Activated B cell treated with CpG ODN at 0.5 μM for 24 hours (primary cell): Measurements from ENCODE around the gene NXF1. TPM values are rescaled to one million over a fixed set of nuclear protein-coding genes. Genes with fewer than 3 reads are reported as not detected.
"Not testable (repeated sequence)": the region's sequence is repeated elsewhere in the genome, so short reads cannot be mapped to it uniquely, and the experiment has no call there.

Source experiments
- ATAC-seq: fragments of 200-7000 bp; cut with Tn5 transposase; one replicate; pipeline ENCODE4 v1.10.0; 2021; ENCODE audit warnings: low read depth, mild to moderate bottlenecking, moderate library complexity
- CTCF ChIA-PET: fragments of 350-600 bp; sonication (Branson Sonifier 250); formaldehyde crosslinking; loops from one replicate; lab custom pipeline; 2021; ENCODE audit warnings: antibody characterized with exemption; lab: Charles Lee
- POLR2A ChIA-PET: fragments of 350-600 bp; sonication (Branson Sonifier 250); formaldehyde crosslinking; loops from one replicate; lab custom pipeline; 2021; ENCODE audit warnings: antibody characterized with exemption; lab: Charles Lee
- DNase-seq: peaks from one replicate; pipeline ENCODE4 v3.0.0; 2022
- H3K27ac Mint-ChIP-seq: one replicate; pipeline ENCODE4 v1.8.0; 2020; ENCODE audit warnings: mixed read lengths
- H3K27me3 Mint-ChIP-seq: one replicate; pipeline ENCODE4 v1.8.0; 2021; ENCODE audit warnings: mixed read lengths
- H3K36me3 Mint-ChIP-seq: one replicate; pipeline ENCODE4 v1.8.0; 2021; ENCODE audit warnings: low read depth, mixed read lengths
- H3K4me1 Mint-ChIP-seq: one replicate; pipeline ENCODE4 v1.8.0; 2021; ENCODE audit warnings: mixed read lengths
- H3K4me3 Mint-ChIP-seq: one replicate; pipeline ENCODE4 v1.8.0; 2020; ENCODE audit warnings: mild to moderate bottlenecking, mixed read lengths
- H3K9me3 Mint-ChIP-seq: one replicate; pipeline ENCODE4 v1.8.0; 2020; ENCODE audit warnings: mixed read lengths
- intact Hi-C: fragments of 100-400 bp; cut with micrococcal nuclease; formaldehyde crosslinking; loops from one replicate; pipeline ENCODE4 v1.15.1; 2024
- total RNA-seq: library from RNA; stranded (reverse); gene quantifications from 2 replicates; pipeline ENCODE4 v1.2.3, GENCODE V29; 2022
- TF ChIP-seq, protein P1 (sequence below): fragments of 200-600 bp; IDR thresholded peaks from one replicate; pipeline ENCODE4 v1.8.0; 2022; ENCODE audit warnings: antibody characterized with exemption, mild to moderate bottlenecking

NXF1 gene
- total RNA-seq, 1 donor from 2014 or later = 89.1 TPM

DNA sequence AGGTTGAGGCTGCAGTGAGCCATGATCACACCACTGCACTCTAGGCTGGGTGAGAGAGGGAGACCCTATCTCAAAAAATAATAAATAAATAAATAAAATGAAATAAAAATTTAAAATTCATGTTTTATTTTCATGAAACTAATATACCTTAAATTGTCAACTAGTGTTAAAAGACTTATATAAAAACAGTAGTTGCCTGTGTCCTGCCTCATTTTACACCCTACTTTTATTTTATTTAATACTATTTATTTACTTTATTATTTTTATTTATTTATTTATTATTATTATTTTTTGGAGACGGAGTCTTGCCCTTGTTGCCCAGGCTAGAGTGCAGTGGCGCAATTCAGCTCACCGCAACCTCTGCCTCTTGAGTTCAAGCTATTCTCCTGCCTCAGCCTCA lies 38.9 kb upstream of the NXF1 start:
- no peak overlapping the region for H3K27ac Mint-ChIP-seq
- H3K27me3 Mint-ChIP-seq = no peaks in the 10 kb centered on the region
- DNase-seq (no peak), ATAC-seq (no peak)
- peaks cover 7% of the 10 kb centered on the region for H3K36me3 Mint-ChIP-seq
- no peaks in the 10 kb centered on the region for H3K9me3 Mint-ChIP-seq
- POLR2A ChIA-PET = interaction anchor here (0.7 to 9.5 kb wide), 5 partner anchors 9 to 136 kb away, joined by 3 to 597 read pairs (median 110); partner anchors contain the start of genes BSCL2, GNG3, SLC3A2 and STX5
- intact Hi-C loops = loop anchor here (5.0 kb wide), 3 partner anchors 172 to 287 kb away; partner anchors contain the start of genes EML3, LBHD1, ROM1 and UQCC3
- TF ChIP-seq, protein P1, sequence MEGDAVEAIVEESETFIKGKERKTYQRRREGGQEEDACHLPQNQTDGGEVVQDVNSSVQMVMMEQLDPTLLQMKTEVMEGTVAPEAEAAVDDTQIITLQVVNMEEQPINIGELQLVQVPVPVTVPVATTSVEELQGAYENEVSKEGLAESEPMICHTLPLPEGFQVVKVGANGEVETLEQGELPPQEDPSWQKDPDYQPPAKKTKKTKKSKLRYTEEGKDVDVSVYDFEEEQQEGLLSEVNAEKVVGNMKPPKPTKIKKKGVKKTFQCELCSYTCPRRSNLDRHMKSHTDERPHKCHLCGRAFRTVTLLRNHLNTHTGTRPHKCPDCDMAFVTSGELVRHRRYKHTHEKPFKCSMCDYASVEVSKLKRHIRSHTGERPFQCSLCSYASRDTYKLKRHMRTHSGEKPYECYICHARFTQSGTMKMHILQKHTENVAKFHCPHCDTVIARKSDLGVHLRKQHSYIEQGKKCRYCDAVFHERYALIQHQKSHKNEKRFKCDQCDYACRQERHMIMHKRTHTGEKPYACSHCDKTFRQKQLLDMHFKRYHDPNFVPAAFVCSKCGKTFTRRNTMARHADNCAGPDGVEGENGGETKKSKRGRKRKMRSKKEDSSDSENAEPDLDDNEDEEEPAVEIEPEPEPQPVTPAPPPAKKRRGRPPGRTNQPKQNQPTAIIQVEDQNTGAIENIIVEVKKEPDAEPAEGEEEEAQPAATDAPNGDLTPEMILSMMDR = no peak
- H3K4me1 Mint-ChIP-seq = peaks cover 15% of the 10 kb centered on the region
- CTCF ChIA-PET = no interaction called here
- H3K4me3 Mint-ChIP-seq = no peak overlapping the region

DNA sequence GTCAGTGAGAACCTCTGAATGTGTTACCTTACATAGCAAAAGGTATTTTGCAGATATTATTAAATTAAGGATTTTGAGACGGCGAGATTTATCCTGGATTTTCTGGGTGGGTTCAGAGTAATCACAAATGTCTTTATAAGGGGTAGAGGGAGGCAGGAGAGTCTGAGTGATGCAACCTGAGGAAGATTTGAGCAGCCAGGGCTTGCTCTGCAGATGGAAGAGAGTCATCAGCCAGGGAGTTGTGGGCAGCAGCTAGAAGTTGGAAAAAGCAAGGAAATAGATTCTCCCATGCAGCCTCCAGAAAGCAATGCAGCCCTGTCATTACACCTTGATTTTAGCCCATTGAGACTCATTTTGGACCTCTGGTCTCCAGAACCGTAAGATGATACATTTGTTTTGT lies 38.2 kb upstream of the NXF1 start:
- H3K4me1 Mint-ChIP-seq = peaks cover 19% of the 10 kb centered on the region
- POLR2A ChIA-PET = interaction anchor here (0.5 to 9.5 kb wide), 9 partner anchors 10 to 251 kb away, joined by 3 to 597 read pairs (median 78); partner anchors contain the start of genes BSCL2, GNG3, NXF1 and POLR2G
- intact Hi-C loops = loop anchor here (5.0 kb wide), 3 partner anchors 171 to 286 kb away; partner anchors contain the start of genes EML3, LBHD1, ROM1 and UQCC3
- H3K9me3 Mint-ChIP-seq = no peaks in the 10 kb centered on the region
- H3K27ac Mint-ChIP-seq = no peak overlapping the region
- no peaks in the 10 kb centered on the region for H3K27me3 Mint-ChIP-seq
- no peak for DNase-seq
- CTCF ChIA-PET = interaction anchor here (0.5 kb wide), 1 partner anchor 25 kb away, joined by 3 read pairs; no protein-coding TSS in a partner anchor
- no peak for ATAC-seq
- H3K36me3 Mint-ChIP-seq = peaks cover 12% of the 10 kb centered on the region
- H3K4me3 Mint-ChIP-seq = no peak overlapping the region
- TF ChIP-seq, protein P1 = no peak

DNA sequence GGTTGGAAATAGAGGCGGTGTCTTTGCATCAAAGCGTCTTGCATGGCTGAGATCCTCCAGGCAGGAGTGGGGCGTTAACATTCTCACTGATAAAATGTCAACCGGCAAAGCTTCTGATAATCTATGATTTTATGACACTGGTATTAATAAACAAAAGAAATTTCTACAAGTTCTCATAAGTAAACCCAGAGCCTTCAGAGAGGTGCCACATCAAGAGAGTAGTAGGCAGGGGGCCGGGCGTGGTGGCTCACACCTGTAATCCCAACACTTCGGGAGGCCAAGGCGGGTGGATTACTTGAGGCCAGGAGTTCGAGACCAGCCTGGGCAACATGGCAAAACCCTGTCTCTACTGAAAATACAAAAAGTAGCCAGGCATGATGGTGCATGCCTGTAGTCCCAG lies 37.7 kb upstream of the NXF1 start:
- not testable (repeated sequence) for H3K9me3 Mint-ChIP-seq, H3K4me3 Mint-ChIP-seq, DNase-seq, H3K27me3 Mint-ChIP-seq, H3K27ac Mint-ChIP-seq, ATAC-seq
- Mint-ChIP-seq H3K4me1 (peaks cover 20% of the 10 kb centered on the region), H3K36me3 (peaks cover 12% of the 10 kb centered on the region)
- intact Hi-C loops = loop anchor here (1.0 to 5.0 kb wide), 4 partner anchors 12 to 286 kb away; partner anchors contain the start of genes EML3, LBHD1, ROM1 and UQCC3
- POLR2A ChIA-PET = interaction anchor here (0.5 to 9.5 kb wide), 18 partner anchors 10 to 251 kb away, joined by 3 to 597 read pairs (median 14); partner anchors contain the start of genes BSCL2, GANAB, GNG3 and HNRNPUL2
- CTCF ChIA-PET = interaction anchor here (0.5 to 0.8 kb wide), 4 partner anchors 8 to 450 kb away, joined by 3 read pairs; no protein-coding TSS in a partner anchor

DNA sequence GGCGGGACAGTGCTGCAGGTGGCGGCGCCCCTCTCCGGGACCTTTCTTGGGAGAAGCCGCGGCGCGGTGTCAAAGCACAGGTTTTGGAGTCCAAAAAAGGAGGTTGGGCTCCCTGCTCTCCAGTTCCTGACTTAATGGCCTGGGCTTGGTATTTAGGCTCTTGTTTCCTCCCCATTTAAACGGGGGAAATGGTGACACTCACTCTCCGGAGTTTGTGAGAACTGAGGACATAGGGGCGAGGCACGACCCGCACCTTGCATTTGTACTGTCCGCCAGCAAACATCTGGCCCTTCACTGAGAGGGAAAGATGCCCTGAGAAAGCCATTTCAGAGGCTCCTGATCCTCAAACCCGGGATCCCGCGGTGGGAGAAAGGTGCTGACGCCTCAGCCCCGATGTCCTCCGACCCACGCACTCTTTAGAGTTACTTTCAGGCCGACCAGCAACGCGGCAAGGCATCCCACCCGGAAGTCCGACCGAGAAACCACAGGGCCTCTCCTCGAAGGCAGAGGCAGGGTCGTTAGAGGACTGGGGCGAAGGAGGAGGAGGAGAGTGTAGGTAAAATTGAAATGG lies 37.0 kb upstream of the NXF1 start:
- Mint-ChIP-seq H3K27me3 (no peaks in the 10 kb centered on the region), H3K4me1 (peaks cover 25% of the 10 kb centered on the region), H3K4me3 (no peak overlapping the region), H3K9me3 (no peaks in the 10 kb centered on the region), H3K27ac (no peak overlapping the region), H3K36me3 (peaks cover 17% of the 10 kb centered on the region)
- TF ChIP-seq, protein P1 = no peak
- DNase-seq = peak; percentile 68
- ATAC-seq = no peak
- intact Hi-C loops = loop anchor here (1.0 to 5.0 kb wide), 4 partner anchors 13 to 285 kb away; partner anchors contain the start of genes EML3, LBHD1, ROM1 and UQCC3
- ChIA-PET POLR2A (interaction anchor here (0.5 to 9.5 kb wide), 37 partner anchors 10 to 1936 kb away, joined by 3 to 597 read pairs (median 17); partner anchors contain the start of genes BSCL2, C11orf98, CSKMT and EEF1G), CTCF (interaction anchor here (0.7 to 1.1 kb wide), 4 partner anchors 9 to 450 kb away, joined by 3 to 6 read pairs (median 3); partner anchors contain the start of gene STX5)

DNA sequence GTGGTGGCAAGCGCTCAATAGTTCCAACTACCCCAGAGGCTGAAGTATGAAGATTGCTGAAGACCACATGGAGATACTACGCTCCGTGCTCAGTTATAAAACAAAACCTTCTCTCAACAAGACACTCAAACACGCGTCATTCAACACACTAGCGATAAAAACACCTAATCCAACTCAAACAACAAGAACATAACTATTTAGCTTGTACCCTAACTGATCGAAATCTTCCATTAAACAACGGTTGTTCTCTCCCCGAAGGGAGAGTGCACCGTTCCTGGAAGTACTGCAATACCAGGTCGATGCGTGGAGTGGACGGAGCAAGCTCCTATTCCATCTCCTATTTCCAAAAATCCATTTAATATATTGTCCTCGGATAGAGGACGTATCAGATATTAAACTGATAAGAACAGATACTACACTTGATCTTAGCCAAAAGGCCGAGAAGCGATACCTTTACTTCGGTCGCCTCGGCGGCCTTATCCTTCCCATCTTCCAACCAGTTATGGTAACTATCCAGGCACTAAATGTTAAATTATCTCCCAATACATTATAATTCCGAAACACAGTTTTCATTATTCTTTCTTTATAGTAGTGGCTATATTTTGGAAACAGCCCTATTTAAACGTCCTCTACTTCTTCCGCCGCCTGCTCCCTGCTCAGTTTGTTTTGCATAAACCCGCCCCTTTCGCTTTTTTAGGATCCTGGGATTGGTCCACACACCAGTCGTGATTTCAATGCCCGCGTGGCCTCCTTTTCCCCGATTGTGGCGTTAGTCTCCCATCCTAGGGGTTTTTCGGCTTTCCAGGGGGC lies 36.3 kb upstream of the NXF1 start:
- Mint-ChIP-seq H3K27ac (no peak overlapping the region), H3K9me3 (no peaks in the 10 kb centered on the region), H3K27me3 (no peaks in the 10 kb centered on the region), H3K4me3 (no peak overlapping the region), H3K4me1 (peaks cover 28% of the 10 kb centered on the region), H3K36me3 (peaks cover 19% of the 10 kb centered on the region)
- intact Hi-C loops = loop anchor here (1.0 to 5.0 kb wide), 8 partner anchors 14 to 284 kb away; partner anchors contain the start of genes EML3, LBHD1, ROM1 and TAF6L
- POLR2A ChIA-PET = interaction anchor here (0.6 to 9.5 kb wide), 75 partner anchors 9 to 1937 kb away, joined by 3 to 597 read pairs (median 7); partner anchors contain the start of genes B3GAT3, BSCL2, C11orf98 and CSKMT
- TF ChIP-seq, protein P1 = no peak
- DNase-seq (peak; percentile 79), ATAC-seq (peak; percentile 72)
- CTCF ChIA-PET = interaction anchor here (0.6 to 2.9 kb wide), 4 partner anchors 10 to 346 kb away, joined by 3 to 28 read pairs (median 4); partner anchors contain the start of genes C11orf98, CSKMT, STX5 and TMEM179B

DNA sequence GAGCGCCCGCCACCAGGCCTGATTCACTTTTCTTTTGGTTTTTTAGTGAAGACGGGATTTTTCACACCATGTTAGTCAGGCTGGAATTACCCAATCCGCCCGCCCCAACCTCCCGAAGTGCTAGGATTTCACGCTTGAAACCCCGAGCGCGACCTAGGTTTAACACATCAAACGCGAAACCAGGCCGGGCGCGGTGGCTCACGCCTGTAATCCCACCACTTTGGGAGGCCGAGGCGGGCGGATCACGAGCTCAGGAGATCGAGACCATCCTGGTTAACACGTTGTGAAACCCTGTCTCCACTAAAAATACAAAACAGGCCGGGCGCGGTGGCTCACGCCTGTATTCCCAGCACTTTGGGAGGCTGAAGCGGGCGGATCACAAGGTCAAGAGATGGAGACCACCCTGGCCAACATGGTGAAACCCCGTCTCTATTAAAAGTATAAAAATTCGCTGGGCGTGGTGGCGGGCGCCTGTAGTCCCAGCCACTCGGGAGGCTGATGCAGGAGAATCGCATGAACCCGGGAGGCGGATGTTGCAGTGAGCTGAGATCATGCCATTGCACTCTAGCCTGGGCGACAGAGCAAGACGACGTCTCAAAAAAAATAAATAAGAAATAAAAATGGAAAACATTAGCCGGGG lies 35.6 kb upstream of the NXF1 start:
- CTCF ChIA-PET = interaction anchor here (0.6 to 2.9 kb wide), 6 partner anchors 9 to 345 kb away, joined by 3 to 28 read pairs (median 3); partner anchors contain the start of genes C11orf98, CSKMT, STX5 and TMEM179B
- POLR2A ChIA-PET = interaction anchor here (0.6 to 9.5 kb wide), 76 partner anchors 9 to 1938 kb away, joined by 3 to 597 read pairs (median 6); partner anchors contain the start of genes B3GAT3, BSCL2, C11orf98 and CSKMT
- Mint-ChIP-seq H3K36me3 (peaks cover 25% of the 10 kb centered on the region), H3K4me1 (peaks cover 30% of the 10 kb centered on the region)
- H3K27ac Mint-ChIP-seq, H3K4me3 Mint-ChIP-seq, H3K9me3 Mint-ChIP-seq, H3K27me3 Mint-ChIP-seq: not testable (repeated sequence)
- peak; percentile 67 for DNase-seq
- ATAC-seq = peak; percentile 14
- intact Hi-C loops = loop anchor here (1.0 to 5.0 kb wide), 7 partner anchors 40 to 284 kb away; partner anchors contain the start of genes EML3, LBHD1, ROM1 and TAF6L
